Ishikawa (cell line): ENCODE data around the gene CMSS1.

Experiments
- CEBPB ChIP-seq: IDR thresholded peaks from 2 replicates; pipeline ENCODE4 v1.6.1; 2012
- CREB1 ChIP-seq: IDR thresholded peaks from 2 replicates; pipeline ENCODE4 v1.6.1; 2012; ENCODE audit warnings: low read depth
- EGR1 ChIP-seq: IDR thresholded peaks from 2 replicates; pipeline ENCODE4 v1.6.1; 2012
- EP300 ChIP-seq: IDR thresholded peaks from 2 replicates; pipeline ENCODE4 v1.6.1; 2012; ENCODE audit warnings: borderline replicate concordance
- NFIC ChIP-seq: IDR thresholded peaks from 2 replicates; pipeline ENCODE4 v1.6.1; 2012
- RAD21 ChIP-seq: IDR thresholded peaks from 2 replicates; pipeline ENCODE4 v1.6.1; 2012; ENCODE audit warnings: low read depth
- TAF1 ChIP-seq: IDR thresholded peaks from 2 replicates; pipeline ENCODE4 v1.6.1; 2012; ENCODE audit warnings: low read depth, mild to moderate bottlenecking
- TCF12 ChIP-seq: IDR thresholded peaks from 2 replicates; pipeline ENCODE4 v1.6.1; 2012; ENCODE audit warnings: low read depth
- TEAD4 ChIP-seq: IDR thresholded peaks from 2 replicates; pipeline ENCODE4 v1.6.1; 2012
- YY1 ChIP-seq: IDR thresholded peaks from 2 replicates; pipeline ENCODE4 v1.6.1; 2012; ENCODE audit warnings: low read depth
- TF ChIP-seq, protein P1 (sequence below): IDR thresholded peaks from 2 replicates; pipeline ENCODE4 v1.6.1; 2012

DNA sequence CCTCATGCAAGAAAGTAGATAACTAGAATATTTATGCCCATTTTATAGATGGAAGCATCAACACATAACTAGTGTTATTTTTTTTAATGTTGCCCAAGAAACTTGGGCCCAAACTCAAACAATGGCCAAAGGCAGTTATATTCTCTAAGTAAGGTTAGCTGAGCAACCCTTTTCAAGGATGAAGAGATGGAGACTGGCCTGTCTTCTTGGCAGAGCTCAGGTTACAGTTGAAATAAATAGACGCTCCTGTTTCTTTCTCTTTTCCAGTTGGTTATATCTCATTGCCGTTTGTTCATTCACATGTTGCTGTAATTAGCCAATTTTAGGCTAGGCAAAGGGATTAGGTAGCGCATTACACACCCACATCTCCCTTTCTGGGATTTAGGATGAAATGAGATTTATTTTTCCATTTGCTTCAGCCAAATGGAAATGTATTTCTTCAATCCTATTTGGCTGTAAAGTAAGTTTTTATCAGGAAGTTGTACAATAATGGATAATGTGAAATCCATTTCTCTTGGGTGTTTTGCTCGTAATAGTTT is 93.2 kb downstream of the CMSS1 start:
- TF ChIP-seq CREB1 (no peak), TAF1 (no peak), TCF12 (no peak), EP300 (no peak), NFIC (0 out of 2 replicates have a peak, but pooled peaks have one; percentile 12), YY1 (no peak), CEBPB (no peak), TEAD4 (no peak), EGR1 (no peak), RAD21 (no peak)
- TF ChIP-seq, protein P1, sequence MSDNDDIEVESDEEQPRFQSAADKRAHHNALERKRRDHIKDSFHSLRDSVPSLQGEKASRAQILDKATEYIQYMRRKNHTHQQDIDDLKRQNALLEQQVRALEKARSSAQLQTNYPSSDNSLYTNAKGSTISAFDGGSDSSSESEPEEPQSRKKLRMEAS: no peak
